ENCODE measurements around the gene TCHHL1.
"Not testable (repeated sequence)": the region's sequence is repeated elsewhere in the genome, so short reads cannot be mapped to it uniquely, and the experiment has no call there.

The TCHHL1 gene

DNA sequence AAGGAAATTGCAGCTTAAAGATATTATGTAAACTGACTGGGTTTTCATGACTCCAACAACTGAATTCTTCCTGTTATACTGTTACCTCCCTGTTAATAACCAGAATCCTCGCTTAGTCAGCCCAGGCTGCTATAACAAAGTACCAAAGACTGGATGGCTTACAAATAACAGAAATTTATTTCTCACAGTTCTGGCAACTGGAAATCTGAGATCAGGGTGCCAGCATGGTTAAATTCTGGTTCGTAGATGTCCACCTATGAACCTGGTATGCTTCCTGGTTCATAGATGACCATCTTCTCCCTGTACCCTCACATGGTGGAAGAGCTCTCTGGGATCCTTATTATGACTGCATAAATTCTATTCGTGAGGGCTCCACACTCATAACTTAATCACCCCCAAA, 8.1 kb upstream of the TCHHL1 start:
- TF ChIP-seq SPI1 (IDR thresholded peaks at IDR 0.05; ENCODE audit: borderline replicate concordance, low read depth), result no peak
- TF ChIP-seq REST (IDR thresholded peaks at IDR 0.05; ENCODE audit: insufficient replicate concordance, low read depth), result no peak
- no peak for TF ChIP-seq POLR2AphosphoS5 (IDR thresholded peaks at IDR 0.05; ENCODE audit: low read depth)
- H3K27me3 ChIP-seq (ENCODE audit: insufficient read depth, poor library complexity, severe bottlenecking), result no peaks in the 10 kb centered on the region
- H3K4me3 ChIP-seq (replicated peaks; ENCODE audit: insufficient read depth, low read length), result no peak overlapping the region

DNA sequence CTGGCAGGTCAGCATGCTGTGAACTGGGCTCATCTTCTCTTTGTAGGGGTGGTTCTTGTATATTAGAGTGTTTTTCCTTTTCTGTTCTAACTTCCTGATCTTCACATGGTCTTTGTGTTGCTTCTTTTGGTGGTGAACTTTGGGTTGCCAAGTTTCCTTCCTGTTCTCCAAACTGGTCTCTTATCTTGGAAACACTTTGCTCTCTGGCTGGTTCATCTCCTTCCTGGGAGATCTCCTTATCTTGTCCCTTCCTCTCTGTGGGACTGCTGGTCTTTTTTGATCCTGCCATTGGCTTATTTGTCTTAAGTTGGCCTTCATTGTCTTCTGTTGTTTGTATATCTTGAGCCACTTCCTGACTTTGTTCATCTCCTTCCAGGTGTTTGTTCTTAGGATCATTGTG, 2.1 kb downstream of the TCHHL1 start:
- Histone ChIP-seq H3K4me3 (replicated peaks; ENCODE audit: insufficient read depth, low read length) (no peak overlapping the region), H3K27me3 (ENCODE audit: insufficient read depth, poor library complexity, severe bottlenecking) (peaks cover 10% of the 10 kb centered on the region), H3K27ac (replicated peaks) (no peak overlapping the region)
- TF ChIP-seq SPI1 (IDR thresholded peaks at IDR 0.05; ENCODE audit: borderline replicate concordance, low read depth), result no peak
- no peak for DNase-seq (ENCODE audit: low read depth in 1 of 2, low spot score in 1 of 2)

More for the DNA sequence above, 8.1 kb upstream of the TCHHL1 start:
- no peak for DNase-seq (ENCODE audit: low read depth in 1 of 2, low spot score in 1 of 2)
- H3K27ac ChIP-seq (replicated peaks), result no peak overlapping the region

DNA sequence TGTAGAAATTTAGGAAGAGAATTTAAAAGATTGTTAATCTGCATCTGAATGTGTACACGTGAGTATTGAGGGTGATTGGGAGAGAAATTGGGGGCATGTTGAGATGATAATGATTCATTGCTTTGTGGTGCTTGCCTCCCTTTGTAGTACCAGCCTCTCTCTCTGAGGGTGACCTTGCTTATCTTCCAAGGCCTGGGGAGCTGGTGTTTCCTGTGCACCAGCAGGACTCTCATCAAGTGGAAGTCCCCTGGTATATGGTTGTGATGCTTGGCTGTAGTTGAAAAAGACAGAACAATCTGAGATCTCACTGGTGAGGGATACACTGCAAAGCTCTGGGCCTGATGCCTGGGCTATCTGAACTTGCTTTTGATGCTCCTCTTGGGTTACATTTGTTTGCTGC, 4.0 kb downstream of the TCHHL1 start:
- no peak overlapping the region for H3K4me3 ChIP-seq (replicated peaks; ENCODE audit: insufficient read depth, low read length)
- peaks cover 10% of the 10 kb centered on the region for H3K27me3 ChIP-seq (ENCODE audit: insufficient read depth, poor library complexity, severe bottlenecking)
- no peak overlapping the region for H3K27ac ChIP-seq (replicated peaks)

GRCh38 chr1:152081026-152081425, 7.8 kb downstream of the TCHHL1 start:
- not testable (repeated sequence) for DNase-seq (ENCODE audit: low read depth in 1 of 2, low spot score in 1 of 2); H3K27me3 ChIP-seq (ENCODE audit: insufficient read depth, poor library complexity, severe bottlenecking); H3K27ac ChIP-seq (replicated peaks); H3K4me3 ChIP-seq (replicated peaks; ENCODE audit: insufficient read depth, low read length)

More for the DNA sequence above, 4.0 kb downstream of the TCHHL1 start:
- no peak for DNase-seq (ENCODE audit: low read depth in 1 of 2, low spot score in 1 of 2)
- TF ChIP-seq SPI1 (IDR thresholded peaks at IDR 0.05; ENCODE audit: borderline replicate concordance, low read depth) (no peak), CTCF (IDR thresholded peaks at IDR 0.05; ENCODE audit: insufficient read depth, low read length) (no peak), GABPA (IDR thresholded peaks at IDR 0.05; ENCODE audit: low read depth) (no peak), POLR2AphosphoS5 (IDR thresholded peaks at IDR 0.05; ENCODE audit: low read depth) (no peak), REST (IDR thresholded peaks at IDR 0.05; ENCODE audit: insufficient replicate concordance, low read depth) (no peak)

GRCh38 chr1:152080494-152080893, 8.4 kb downstream of the TCHHL1 start:
- DNase-seq (ENCODE audit: low read depth in 1 of 2, low spot score in 1 of 2); H3K4me3 ChIP-seq (replicated peaks; ENCODE audit: insufficient read depth, low read length); H3K27ac ChIP-seq (replicated peaks); H3K27me3 ChIP-seq (ENCODE audit: insufficient read depth, poor library complexity, severe bottlenecking): not testable (repeated sequence)

DNA sequence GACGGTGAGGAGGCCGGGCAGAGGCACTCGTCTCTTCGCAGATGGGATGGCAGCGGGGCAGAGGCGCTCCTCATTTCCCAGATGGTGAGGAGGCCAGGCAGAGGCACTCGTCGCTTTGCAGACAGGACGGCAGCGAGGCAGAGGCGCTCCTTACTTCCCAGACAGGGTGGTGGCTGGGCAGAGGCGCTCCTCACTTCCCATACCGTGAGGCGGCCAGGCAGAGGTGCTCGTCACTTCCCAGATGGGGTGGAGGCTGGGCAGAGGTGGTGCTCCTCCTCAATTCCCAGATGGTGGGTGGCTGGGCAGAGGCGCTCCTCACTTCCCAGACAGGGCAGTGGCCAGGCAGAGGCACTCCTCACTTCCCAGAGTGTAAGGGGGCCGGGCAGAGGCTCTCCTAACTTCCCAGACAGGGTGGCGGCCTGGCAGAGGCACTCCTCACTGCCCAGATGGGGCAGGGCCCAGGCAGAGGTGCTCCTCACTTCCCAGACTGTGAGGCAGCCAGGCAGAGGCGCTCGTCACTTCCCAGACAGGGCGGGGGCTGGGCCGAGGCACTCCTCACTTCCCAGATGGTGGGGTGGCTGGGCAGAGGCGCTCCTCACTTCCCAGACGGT, 9.9 kb downstream of the TCHHL1 start:
- DNase-seq (ENCODE audit: low read depth in 1 of 2, low spot score in 1 of 2), result no peak
- no peak overlapping the region for H3K27ac ChIP-seq (replicated peaks)
- H3K27me3 ChIP-seq (ENCODE audit: insufficient read depth, poor library complexity, severe bottlenecking), result peaks cover 3% of the 10 kb centered on the region
- no peak overlapping the region for H3K4me3 ChIP-seq (replicated peaks; ENCODE audit: insufficient read depth, low read length)
- TF ChIP-seq SPI1 (IDR thresholded peaks at IDR 0.05; ENCODE audit: borderline replicate concordance, low read depth) (no peak), GABPA (IDR thresholded peaks at IDR 0.05; ENCODE audit: low read depth) (no peak), REST (IDR thresholded peaks at IDR 0.05; ENCODE audit: insufficient replicate concordance, low read depth) (no peak), CTCF (IDR thresholded peaks at IDR 0.05; ENCODE audit: insufficient read depth, low read length) (no peak), POLR2AphosphoS5 (IDR thresholded peaks at IDR 0.05; ENCODE audit: low read depth) (no peak)
